Measurements from ENCODE around the gene MT1F.
A peak's percentile ranks its signal among the peaks of the same experiment; 100 is the strongest.

The MT1F gene

GRCh38 chr16:56657555-56658326 lies at the start of gene MT1F:
Gene MT1F (plus strand): TSS chr16:56657959. CDS start chr16:56658059, 100 bp downstream.
- Histone ChIP-seq H3K4me1 (ENCODE audit: insufficient read depth, low read length) (0 out of 2 replicates have a peak, but pooled peaks cover 6% of the 10 kb centered on the region), H3K36me3 (ENCODE audit: insufficient read depth, low read length) (no peaks in the 10 kb centered on the region), H3K9me3 (ENCODE audit: control insufficient read depth, insufficient read depth, low read length) (no peaks in the 10 kb centered on the region), H3K9ac (ENCODE audit: low read depth, low read length) (peak within 1 kb of the TSS; percentile 57)

GRCh38 chr16:56608043-56608875 lies 49.5 kb upstream of the MT1F start, which contains the start of gene MT2A:
Gene MT2A (plus strand): TSS chr16:56608584. CDS start chr16:56608656, 72 bp downstream.
- Histone ChIP-seq H3K36me3 (ENCODE audit: insufficient read depth, low read length) (no peaks in the 10 kb centered on the region), H3K4me1 (ENCODE audit: insufficient read depth, low read length) (peaks cover 30% of the 10 kb centered on the region), H3K9ac (ENCODE audit: low read depth, low read length) (peak within 1 kb of the TSS; percentile 52), H3K9me3 (ENCODE audit: control insufficient read depth, insufficient read depth, low read length) (no peaks in the 10 kb centered on the region)

- H3K9me3 ChIP-seq (ENCODE audit: control insufficient read depth, insufficient read depth, low read length): no peaks in the 10 kb centered on the region
- H3K4me1 ChIP-seq (ENCODE audit: insufficient read depth, low read length): peaks cover 36% of the 10 kb centered on the region
- H3K36me3 ChIP-seq (ENCODE audit: insufficient read depth, low read length): no peaks in the 10 kb centered on the region
- peak overlapping the region; percentile 52 for H3K9ac ChIP-seq (ENCODE audit: low read depth, low read length)
These were observed 48.8 kb upstream of the MT1F start for GRCh38 chr16:56608876-56609462.

GRCh38 chr16:56609463-56609921 lies 48.3 kb upstream of the MT1F start:
- peak overlapping the region; percentile 52 for H3K9ac ChIP-seq (ENCODE audit: low read depth, low read length)
- H3K4me1 ChIP-seq (ENCODE audit: insufficient read depth, low read length): peaks cover 36% of the 10 kb centered on the region
- no peaks in the 10 kb centered on the region for H3K36me3 ChIP-seq (ENCODE audit: insufficient read depth, low read length)
- H3K9me3 ChIP-seq (ENCODE audit: control insufficient read depth, insufficient read depth, low read length): no peaks in the 10 kb centered on the region

- H3K4me1 ChIP-seq (ENCODE audit: insufficient read depth, low read length): peaks cover 36% of the 10 kb centered on the region
- no peaks in the 10 kb centered on the region for H3K9me3 ChIP-seq (ENCODE audit: control insufficient read depth, insufficient read depth, low read length)
- H3K9ac ChIP-seq (ENCODE audit: low read depth, low read length): peak overlapping the region; percentile 52
- H3K36me3 ChIP-seq (ENCODE audit: insufficient read depth, low read length): no peaks in the 10 kb centered on the region
These were observed 47.6 kb upstream of the MT1F start for GRCh38 chr16:56610017-56610608.

GRCh38 chr16:56610609-56611111 lies 47.1 kb upstream of the MT1F start:
- peak overlapping the region; percentile 52; the same call in 1 of the 2 replicates for H3K9ac ChIP-seq (ENCODE audit: low read depth, low read length)
- no peaks in the 10 kb centered on the region for H3K36me3 ChIP-seq (ENCODE audit: insufficient read depth, low read length)
- H3K4me1 ChIP-seq (ENCODE audit: insufficient read depth, low read length): peaks cover 36% of the 10 kb centered on the region
- H3K9me3 ChIP-seq (ENCODE audit: control insufficient read depth, insufficient read depth, low read length): no peaks in the 10 kb centered on the region

- no peak overlapping the region for H3K9ac ChIP-seq (ENCODE audit: low read depth, low read length)
- H3K4me1 ChIP-seq (ENCODE audit: insufficient read depth, low read length): peaks cover 36% of the 10 kb centered on the region
- H3K9me3 ChIP-seq (ENCODE audit: control insufficient read depth, insufficient read depth, low read length): no peaks in the 10 kb centered on the region
- no peaks in the 10 kb centered on the region for H3K36me3 ChIP-seq (ENCODE audit: insufficient read depth, low read length)
These were observed 46.4 kb upstream of the MT1F start for GRCh38 chr16:56611281-56611833.

GRCh38 chr16:56613706-56614105 lies 44.1 kb upstream of the MT1F start:
- H3K9ac ChIP-seq (ENCODE audit: low read depth, low read length): no peak overlapping the region
- no peaks in the 10 kb centered on the region for H3K36me3 ChIP-seq (ENCODE audit: insufficient read depth, low read length)
- H3K9me3 ChIP-seq (ENCODE audit: control insufficient read depth, insufficient read depth, low read length): no peaks in the 10 kb centered on the region
- peaks cover 25% of the 10 kb centered on the region for H3K4me1 ChIP-seq (ENCODE audit: insufficient read depth, low read length)

- Histone ChIP-seq H3K4me1 (ENCODE audit: insufficient read depth, low read length) (peaks cover 22% of the 10 kb centered on the region), H3K36me3 (ENCODE audit: insufficient read depth, low read length) (no peaks in the 10 kb centered on the region), H3K9ac (ENCODE audit: low read depth, low read length) (no peak overlapping the region), H3K9me3 (ENCODE audit: control insufficient read depth, insufficient read depth, low read length) (no peaks in the 10 kb centered on the region)
These were observed 43.2 kb upstream of the MT1F start for GRCh38 chr16:56614549-56614991.

- Histone ChIP-seq H3K9me3 (ENCODE audit: control insufficient read depth, insufficient read depth, low read length) (no peaks in the 10 kb centered on the region), H3K9ac (ENCODE audit: low read depth, low read length) (no peak overlapping the region), H3K36me3 (ENCODE audit: insufficient read depth, low read length) (no peaks in the 10 kb centered on the region), H3K4me1 (ENCODE audit: insufficient read depth, low read length) (peaks cover 15% of the 10 kb centered on the region)
These were observed 42.4 kb upstream of the MT1F start for GRCh38 chr16:56615353-56615752.

GRCh38 chr16:56616608-56617211 lies 41.0 kb upstream of the MT1F start:
- peaks cover 17% of the 10 kb centered on the region for H3K4me1 ChIP-seq (ENCODE audit: insufficient read depth, low read length)
- no peaks in the 10 kb centered on the region for H3K9me3 ChIP-seq (ENCODE audit: control insufficient read depth, insufficient read depth, low read length)
- H3K9ac ChIP-seq (ENCODE audit: low read depth, low read length): peak overlapping the region; percentile 41; the same call in 1 of the 2 replicates
- no peaks in the 10 kb centered on the region for H3K36me3 ChIP-seq (ENCODE audit: insufficient read depth, low read length)

- peaks cover 23% of the 10 kb centered on the region for H3K4me1 ChIP-seq (ENCODE audit: insufficient read depth, low read length)
- H3K9me3 ChIP-seq (ENCODE audit: control insufficient read depth, insufficient read depth, low read length): no peaks in the 10 kb centered on the region
- no peaks in the 10 kb centered on the region for H3K36me3 ChIP-seq (ENCODE audit: insufficient read depth, low read length)
- H3K9ac ChIP-seq (ENCODE audit: low read depth, low read length): peak overlapping the region; percentile 41; the same call in 1 of the 2 replicates
These were observed 40.3 kb upstream of the MT1F start for GRCh38 chr16:56617212-56618085.

Data from ES-I3 (cell line).